HEK293T (cell line): ENCODE results near the gene CHRNB1.

Experiments
- CTCF ChIA-PET: fragments of 350-600 bp; formaldehyde crosslinking; extraction: SDS; loops from one replicate; lab custom pipeline; 2021; ENCODE audit warnings: antibody characterized with exemption, inconsistent platforms; lab: Yijun Ruan, JAX
- POLR2A ChIA-PET: fragments of 350-600 bp; formaldehyde crosslinking; extraction: SDS; loops from one replicate; lab custom pipeline; 2020; ENCODE audit warnings: antibody characterized with exemption, inconsistent platforms; lab: Yijun Ruan, JAX
- DNase-seq: peaks from one replicate; pipeline ENCODE4 v3.0.0; 2012; ENCODE audit warnings: mixed read lengths; ENCODE audit errors: extremely low spot score
- ARNT ChIP-seq: fragments of 450-650 bp; IDR thresholded peaks from 2 replicates; pipeline ENCODE4 v1.6.1; 2017; ENCODE audit warnings: mild to moderate bottlenecking
- BHLHE40 ChIP-seq: fragments of 450-650 bp; IDR thresholded peaks from 2 replicates; pipeline ENCODE4 v1.6.1; 2016; ENCODE audit warnings: mild to moderate bottlenecking, moderate library complexity, borderline replicate concordance
- CTBP1 ChIP-seq: fragments of 450-650 bp; IDR thresholded peaks from 2 replicates; pipeline ENCODE4 v1.6.1; 2016; ENCODE audit warnings: borderline replicate concordance
- ELF4 ChIP-seq: fragments of 450-650 bp; IDR thresholded peaks from 2 replicates; pipeline ENCODE4 v1.6.1; 2017; ENCODE audit warnings: antibody characterized with exemption
- FOXA1 ChIP-seq: fragments of 450-650 bp; IDR thresholded peaks from 2 replicates; pipeline ENCODE4 v1.6.1; 2016; ENCODE audit warnings: mild to moderate bottlenecking
- FOXK2 ChIP-seq: fragments of 450-650 bp; IDR thresholded peaks from 2 replicates; pipeline ENCODE4 v1.6.1; 2016; ENCODE audit warnings: mild to moderate bottlenecking
- FOXM1 ChIP-seq: fragments of 450-650 bp; IDR thresholded peaks from 2 replicates; pipeline ENCODE4 v1.6.1; 2017; ENCODE audit warnings: mild to moderate bottlenecking, borderline replicate concordance
- HDGF ChIP-seq: fragments of 450-650 bp; IDR thresholded peaks from 2 replicates; pipeline ENCODE4 v1.6.1; 2017; ENCODE audit warnings: antibody characterized with exemption, borderline replicate concordance
- L3MBTL2 ChIP-seq: fragments of 450-650 bp; conservative IDR thresholded peaks from 2 replicates; pipeline ENCODE4 v1.6.1; 2016; ENCODE audit warnings: mild to moderate bottlenecking
- LEF1 ChIP-seq: fragments of 450-650 bp; IDR thresholded peaks from 2 replicates; pipeline ENCODE4 v1.6.1; 2017; ENCODE audit warnings: mild to moderate bottlenecking, borderline replicate concordance
- NFRKB ChIP-seq: fragments of 450-650 bp; IDR thresholded peaks from 2 replicates; pipeline ENCODE4 v1.6.1; 2016; ENCODE audit warnings: mild to moderate bottlenecking, moderate library complexity
- SP1 ChIP-seq: fragments of 450-650 bp; IDR thresholded peaks from 2 replicates; pipeline ENCODE4 v1.6.1; 2017
- SUZ12 ChIP-seq: fragments of 450-650 bp; IDR thresholded peaks from 2 replicates; pipeline ENCODE4 v1.6.1; 2016; ENCODE audit warnings: mild to moderate bottlenecking
- TARDBP ChIP-seq: fragments of 450-650 bp; IDR thresholded peaks from 2 replicates; pipeline ENCODE4 v1.6.1; 2016
- ZNF384 ChIP-seq: fragments of 450-650 bp; IDR thresholded peaks from 2 replicates; pipeline ENCODE4 v1.6.1; 2016
- TF ChIP-seq, protein P1 (sequence below): fragments of 450-650 bp; IDR thresholded peaks from 2 replicates; pipeline ENCODE4 v1.6.1; 2016

CHRNB1 gene

DNA sequence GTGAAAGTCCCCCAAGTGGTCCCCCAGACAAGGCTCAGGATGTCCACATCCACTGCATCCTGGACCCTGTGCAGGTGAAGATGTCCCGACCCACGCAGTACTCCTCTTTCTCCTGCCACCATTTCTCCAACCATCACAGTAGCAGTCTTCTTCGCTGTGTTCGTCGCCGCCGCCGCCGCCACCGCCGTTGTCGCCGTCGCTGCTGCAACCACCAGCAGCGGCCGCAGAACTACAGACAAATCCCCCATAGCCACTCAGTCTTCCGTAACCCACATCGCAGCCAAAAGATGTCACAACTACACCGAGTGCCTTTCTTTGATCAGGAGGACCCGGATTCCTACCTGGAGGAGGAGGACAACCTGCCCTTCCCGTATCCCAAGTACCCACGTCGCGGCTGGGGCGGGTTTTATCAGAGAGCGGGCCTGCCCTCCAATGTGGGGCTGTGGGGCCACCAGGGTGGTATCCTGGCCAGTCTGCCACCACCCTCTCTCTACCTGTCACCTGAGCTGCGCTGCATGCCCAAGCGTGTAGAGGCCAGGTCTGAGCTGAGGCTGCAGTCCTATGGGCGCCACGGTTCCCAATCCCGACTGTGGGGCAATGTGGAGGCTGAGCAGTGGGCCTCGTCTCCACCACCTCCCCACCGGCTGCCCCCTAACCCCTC is 18.5 kb upstream of the CHRNB1 start:
- ChIA-PET POLR2A (no interaction called here), CTCF (interaction anchor here (0.6 kb wide), 1 partner anchor 1592 kb away, joined by 3 read pairs; no protein-coding TSS in a partner anchor)
- DNase-seq, result no peak
- TF ChIP-seq NFRKB, result no peak
- no peak for TF ChIP-seq ELF4
- no peak for TF ChIP-seq ARNT
- no peak for TF ChIP-seq BHLHE40
- no peak for TF ChIP-seq FOXA1
- no peak for TF ChIP-seq LEF1

DNA sequence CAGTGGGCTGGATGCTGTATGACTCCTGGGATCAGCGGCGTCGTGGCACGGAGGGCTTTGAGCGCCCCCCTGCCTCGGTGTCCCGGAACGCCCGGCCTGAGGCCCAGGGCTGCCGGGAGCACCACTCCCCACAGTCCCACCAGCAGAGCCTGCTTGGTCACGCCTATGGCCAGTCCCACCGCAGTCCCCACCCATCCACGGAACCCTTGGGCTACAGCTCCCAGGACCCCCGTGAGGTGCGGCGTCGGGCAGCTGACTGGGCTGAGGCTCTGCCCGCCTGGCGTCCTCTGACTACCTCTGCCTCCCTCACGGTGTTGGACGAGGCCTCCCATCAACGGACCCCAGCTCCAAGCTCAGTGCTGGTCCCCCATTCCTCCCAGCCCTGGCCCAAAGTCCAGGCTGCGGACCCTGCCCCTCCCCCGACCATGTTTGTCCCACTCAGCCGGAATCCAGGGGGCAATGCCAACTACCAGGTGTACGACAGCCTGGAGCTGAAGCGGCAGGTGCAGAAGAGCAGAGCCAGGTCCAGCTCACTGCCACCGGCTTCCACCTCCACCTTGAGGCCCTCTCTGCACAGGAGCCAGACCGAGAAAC is 17.9 kb upstream of the CHRNB1 start:
- POLR2A ChIA-PET, result no interaction called here
- CTCF ChIA-PET, result no interaction called here

DNA sequence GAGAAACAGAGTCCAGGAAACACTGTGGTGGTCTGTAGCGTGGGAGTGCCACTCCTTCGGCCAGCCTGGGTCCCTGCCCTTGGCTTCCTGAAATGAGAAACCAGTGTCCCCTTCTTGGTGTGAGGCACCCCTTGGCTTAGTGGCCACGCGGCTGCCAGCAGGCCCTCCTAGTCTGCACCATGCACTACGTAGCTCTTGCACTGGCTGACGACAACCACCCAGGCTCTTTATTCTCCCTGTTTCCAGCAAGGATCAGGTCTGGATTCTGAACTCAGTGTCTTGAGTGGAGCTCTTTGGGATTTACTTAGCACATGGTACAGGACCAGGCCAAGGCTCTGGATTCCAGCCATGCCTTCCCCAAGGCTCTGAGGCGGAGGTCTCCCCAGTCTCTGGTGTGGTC is 17.3 kb upstream of the CHRNB1 start:
- TF ChIP-seq SP1 (no peak), SUZ12 (no peak), BHLHE40 (no peak), FOXK2 (no peak), ZNF384 (no peak), ARNT (no peak), FOXA1 (no peak), FOXM1 (no peak), TARDBP (no peak), NFRKB (no peak), HDGF (no peak), L3MBTL2 (no peak), ELF4 (no peak)
- TF ChIP-seq, protein P1, sequence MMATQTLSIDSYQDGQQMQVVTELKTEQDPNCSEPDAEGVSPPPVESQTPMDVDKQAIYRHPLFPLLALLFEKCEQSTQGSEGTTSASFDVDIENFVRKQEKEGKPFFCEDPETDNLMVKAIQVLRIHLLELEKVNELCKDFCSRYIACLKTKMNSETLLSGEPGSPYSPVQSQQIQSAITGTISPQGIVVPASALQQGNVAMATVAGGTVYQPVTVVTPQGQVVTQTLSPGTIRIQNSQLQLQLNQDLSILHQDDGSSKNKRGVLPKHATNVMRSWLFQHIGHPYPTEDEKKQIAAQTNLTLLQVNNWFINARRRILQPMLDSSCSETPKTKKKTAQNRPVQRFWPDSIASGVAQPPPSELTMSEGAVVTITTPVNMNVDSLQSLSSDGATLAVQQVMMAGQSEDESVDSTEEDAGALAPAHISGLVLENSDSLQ, result no peak
- DNase-seq, result no peak
- POLR2A ChIA-PET, result no interaction called here
- CTCF ChIA-PET, result no interaction called here

More for the DNA sequence above, 17.9 kb upstream of the CHRNB1 start:
- no peak for TF ChIP-seq CTBP1
- no peak for TF ChIP-seq TARDBP
- TF ChIP-seq HDGF, result no peak
- TF ChIP-seq FOXK2, result no peak
- no peak for TF ChIP-seq ZNF384
- no peak for TF ChIP-seq NFRKB
- no peak for TF ChIP-seq L3MBTL2
- no peak for TF ChIP-seq FOXA1
- TF ChIP-seq BHLHE40, result no peak
- TF ChIP-seq ARNT, result no peak
- DNase-seq, result no peak

DNA sequence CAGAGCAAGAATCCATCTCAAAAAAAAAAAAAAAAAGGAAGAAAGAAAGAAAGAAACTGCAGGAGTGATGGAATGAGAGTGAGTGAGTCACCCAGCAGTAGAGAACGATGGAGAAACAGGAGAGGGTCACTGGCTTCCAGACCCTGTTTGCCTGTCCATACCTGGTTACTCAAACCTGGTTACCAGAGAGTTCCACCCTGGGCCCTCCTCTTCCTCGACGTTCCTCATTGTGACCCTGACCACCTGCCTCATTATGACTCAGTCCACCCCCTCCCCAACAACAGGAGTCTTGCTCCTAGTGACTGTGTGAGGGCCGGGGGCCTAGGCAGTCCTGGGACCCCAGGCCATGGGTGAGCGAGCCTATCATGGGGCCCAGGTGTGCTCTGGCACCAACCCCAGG is 16.3 kb upstream of the CHRNB1 start, which contains the start of gene SPEM3:
Gene SPEM3, plus strand, starts transcription at position 301 of the 400 bp plus-strand sequence. Its CDS starts 46 bp downstream, at position 347.
- ChIA-PET CTCF (no interaction called here), POLR2A (no interaction called here)
- DNase-seq, result no peak
- TF ChIP-seq FOXM1 (no peak), ARNT (no peak), FOXK2 (no peak), ELF4 (no peak), FOXA1 (no peak), HDGF (no peak), ZNF384 (no peak)
- TF ChIP-seq, protein P1, result no peak

DNA sequence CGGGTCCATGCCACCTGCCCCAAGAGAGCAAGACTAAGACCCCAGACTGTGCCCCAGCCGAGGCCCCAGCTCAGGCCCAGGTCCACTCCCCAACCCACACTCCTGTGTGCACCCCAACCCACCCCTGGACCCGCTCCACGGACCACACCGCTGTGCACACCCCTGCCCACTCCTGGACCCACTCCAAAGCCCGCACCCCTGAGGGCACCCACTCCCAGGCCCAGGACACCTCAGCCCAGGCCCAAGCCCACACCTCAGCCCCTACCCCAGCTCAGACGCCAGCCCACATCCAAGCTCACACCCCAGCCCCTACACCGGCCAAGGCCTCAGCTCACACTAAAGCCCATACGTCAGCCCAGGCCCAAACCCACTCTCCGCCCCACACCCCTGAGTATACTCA is 15.1 kb upstream of the CHRNB1 start:
- TF ChIP-seq ELF4 (no peak), SUZ12 (no peak), NFRKB (no peak), CTBP1 (no peak), BHLHE40 (no peak), FOXA1 (no peak), ZNF384 (no peak), TARDBP (no peak), FOXK2 (no peak), ARNT (no peak), L3MBTL2 (no peak), LEF1 (no peak), HDGF (no peak)
- TF ChIP-seq, protein P1, result no peak
- ChIA-PET CTCF (no interaction called here), POLR2A (interaction anchor here (1.5 kb wide), 1 partner anchor 11 kb away, joined by 4 read pairs; no protein-coding TSS in a partner anchor)

DNA sequence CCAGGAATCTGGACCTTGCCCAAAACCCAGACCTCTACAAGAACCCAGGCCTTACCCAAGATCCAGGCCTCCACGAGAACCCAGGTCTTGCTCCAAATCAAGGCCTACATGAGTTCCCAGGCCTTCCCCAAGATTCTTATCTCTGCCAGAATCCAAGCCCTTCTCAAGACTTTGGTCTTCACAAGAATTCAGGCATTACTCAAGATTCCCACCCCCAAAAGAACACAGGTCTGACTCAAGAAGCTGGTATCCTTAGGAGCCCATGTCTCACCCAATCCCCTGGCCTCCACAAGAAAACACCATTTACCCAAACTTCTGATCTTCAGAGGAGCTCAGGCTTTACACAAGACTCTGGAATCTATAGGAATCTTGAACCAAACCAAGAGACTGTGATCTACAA is 13.6 kb upstream of the CHRNB1 start:
- TF ChIP-seq BHLHE40 (no peak), HDGF (no peak), TARDBP (no peak)
- POLR2A ChIA-PET, result no interaction called here
- DNase-seq, result no peak
- CTCF ChIA-PET, result no interaction called here

More for the DNA sequence above, 15.1 kb upstream of the CHRNB1 start:
- DNase-seq, result no peak
